Hepatocyte (in vitro differentiated cells): Measurements from ENCODE around the gene DOCK4. TPM values are rescaled to one million over a fixed set of nuclear protein-coding genes. Genes with fewer than 3 reads are reported as not detected.
A peak's percentile ranks its signal among the peaks of the same experiment; 100 is the strongest.

Experiments
- DNase-seq: peaks from one replicate; pipeline ENCODE4 v3.0.0-alpha.2; 2016; ENCODE audit warnings: low spot score
- H2AFZ ChIP-seq: fragments of 200-600 bp; sonication (generic); 2 replicates; pipeline ENCODE4 v1.6.0; 2016; ENCODE audit warnings: antibody characterized with exemption, mild to moderate bottlenecking
- H3K27ac ChIP-seq: fragments of 200-600 bp; sonication (generic); 2 replicates; pipeline ENCODE4 v1.5.1; 2016; ENCODE audit warnings: mild to moderate bottlenecking
- H3K27me3 ChIP-seq: fragments of 200-600 bp; sonication (generic); 2 replicates; pipeline ENCODE4 v1.6.1; 2016
- H3K36me3 ChIP-seq: fragments of 200-600 bp; sonication (generic); replicated peaks from 2 replicates; pipeline ENCODE4 v1.5.1; 2016; ENCODE audit warnings: low read depth; ENCODE audit not compliant: insufficient read depth
- H3K4me1 ChIP-seq: fragments of 200-600 bp; sonication (generic); 2 replicates; pipeline ENCODE4 v1.5.1; 2016; ENCODE audit warnings: mild to moderate bottlenecking, moderate library complexity; ENCODE audit not compliant: insufficient read depth
- H3K4me2 ChIP-seq: fragments of 200-600 bp; sonication (generic); 2 replicates; pipeline ENCODE4 v1.6.0; 2016
- H3K4me3 ChIP-seq: fragments of 200-600 bp; sonication (generic); 2 replicates; pipeline ENCODE4 v1.5.1; 2016; ENCODE audit warnings: mild to moderate bottlenecking
- H3K79me2 ChIP-seq: fragments of 200-600 bp; sonication (generic); 2 replicates; pipeline ENCODE4 v1.6.0; 2017; ENCODE audit warnings: mild to moderate bottlenecking
- H3K9me2 ChIP-seq: fragments of 200-600 bp; sonication (generic); replicated peaks from 2 replicates; pipeline ENCODE4 v1.6.0; 2017; ENCODE audit warnings: mild to moderate bottlenecking; ENCODE audit not compliant: insufficient read depth
- H3K9me3 ChIP-seq: fragments of 200-600 bp; sonication (generic); 2 replicates; pipeline ENCODE4 v1.5.1; 2016; ENCODE audit warnings: low read depth, mild to moderate bottlenecking
- H4K20me1 ChIP-seq: fragments of 200-600 bp; sonication (generic); 2 replicates; pipeline ENCODE4 v1.6.0; 2016; ENCODE audit warnings: mild to moderate bottlenecking; ENCODE audit not compliant: insufficient read depth, poor library complexity, severe bottlenecking
- EZH2 ChIP-seq: fragments of 200-600 bp; sonication (generic); IDR thresholded peaks from 2 replicates; pipeline ENCODE4 v1.6.1; 2016; ENCODE audit warnings: antibody characterized with exemption, mild to moderate bottlenecking, borderline replicate concordance
- EZH2phosphoT487 ChIP-seq: fragments of 200-600 bp; sonication (generic); IDR thresholded peaks from one replicate; pipeline ENCODE4 v1.6.1; 2018; ENCODE audit warnings: antibody characterized with exemption, mild to moderate bottlenecking, low read depth, moderate library complexity; ENCODE audit not compliant: unreplicated experiment, severe bottlenecking
- WGBS: methylation state at CpG from one replicate; pipeline ENCODE4 v1.1.6; 2016; ENCODE audit warnings: low lambda C conversion rate; ENCODE audit errors: missing lambda C conversion rate; 5-methylcytosine and 5-hydroxymethylcytosine counted together
- polyA plus RNA-seq: library from polyadenylated mRNA; unstranded; fragments of >200 nt; fragmentation: Nextera tagmentation; extraction: Ambion mirVana; gene quantifications from 2 replicates; pipeline ENCODE4 v1.2.1, GENCODE V29; 2016
- total RNA-seq: library from RNA; depleted of rRNA; stranded (reverse); fragments of >200 nt; gene quantifications from 2 replicates; pipeline ENCODE4 v1.2.3, GENCODE V29; 2014
- TF ChIP-seq, protein P1 (sequence below): fragments of 200-600 bp; sonication (generic); IDR thresholded peaks from 2 replicates; pipeline ENCODE4 v1.5.1; 2016; ENCODE audit warnings: antibody characterized with exemption, mild to moderate bottlenecking; ENCODE audit not compliant: poor library complexity

Gene DOCK4
- total and polyA plus RNA-seq, 2 experiments from 2014 or later = 4.4 to 22.9 TPM

DNA sequence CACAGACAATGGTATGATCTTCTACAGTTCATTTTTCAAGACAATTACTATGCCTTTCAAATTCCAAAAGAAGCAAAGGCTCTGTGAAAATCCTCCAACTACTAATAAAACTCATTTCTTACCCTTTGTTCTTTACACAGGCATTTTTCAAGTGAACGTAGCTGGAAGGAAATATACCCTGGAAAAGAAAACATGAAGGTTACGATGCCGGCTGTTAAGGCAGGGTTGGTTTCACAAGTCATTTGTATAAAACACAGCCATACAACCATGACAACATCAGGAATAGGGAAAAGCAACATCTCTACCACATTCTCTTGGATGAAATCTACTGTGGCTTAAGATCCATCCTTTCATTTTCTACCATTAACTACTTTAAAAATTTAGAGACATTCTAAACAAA lies 207.9 kb downstream of the DOCK4 start:
- H3K27ac ChIP-seq = peak overlapping the region; percentile 4
- peak overlapping the region; percentile 2 for H2AFZ ChIP-seq
- H3K9me3 ChIP-seq = no peaks in the 10 kb centered on the region
- H3K4me1 ChIP-seq = no peaks in the 10 kb centered on the region
- 32% methylated on average over 3 of the region's 3 CpGs for WGBS
- H3K36me3 ChIP-seq = no peaks in the 10 kb centered on the region
- H4K20me1 ChIP-seq = no peaks in the 10 kb centered on the region
- no peaks in the 10 kb centered on the region for H3K9me2 ChIP-seq
- TF ChIP-seq, protein P1, sequence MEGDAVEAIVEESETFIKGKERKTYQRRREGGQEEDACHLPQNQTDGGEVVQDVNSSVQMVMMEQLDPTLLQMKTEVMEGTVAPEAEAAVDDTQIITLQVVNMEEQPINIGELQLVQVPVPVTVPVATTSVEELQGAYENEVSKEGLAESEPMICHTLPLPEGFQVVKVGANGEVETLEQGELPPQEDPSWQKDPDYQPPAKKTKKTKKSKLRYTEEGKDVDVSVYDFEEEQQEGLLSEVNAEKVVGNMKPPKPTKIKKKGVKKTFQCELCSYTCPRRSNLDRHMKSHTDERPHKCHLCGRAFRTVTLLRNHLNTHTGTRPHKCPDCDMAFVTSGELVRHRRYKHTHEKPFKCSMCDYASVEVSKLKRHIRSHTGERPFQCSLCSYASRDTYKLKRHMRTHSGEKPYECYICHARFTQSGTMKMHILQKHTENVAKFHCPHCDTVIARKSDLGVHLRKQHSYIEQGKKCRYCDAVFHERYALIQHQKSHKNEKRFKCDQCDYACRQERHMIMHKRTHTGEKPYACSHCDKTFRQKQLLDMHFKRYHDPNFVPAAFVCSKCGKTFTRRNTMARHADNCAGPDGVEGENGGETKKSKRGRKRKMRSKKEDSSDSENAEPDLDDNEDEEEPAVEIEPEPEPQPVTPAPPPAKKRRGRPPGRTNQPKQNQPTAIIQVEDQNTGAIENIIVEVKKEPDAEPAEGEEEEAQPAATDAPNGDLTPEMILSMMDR = no peak
- DNase-seq = no peak
- no peaks in the 10 kb centered on the region for H3K27me3 ChIP-seq
- peak overlapping the region; percentile 5 for H3K4me2 ChIP-seq
- no peaks in the 10 kb centered on the region for H3K79me2 ChIP-seq
- no peak overlapping the region for H3K4me3 ChIP-seq

DNA sequence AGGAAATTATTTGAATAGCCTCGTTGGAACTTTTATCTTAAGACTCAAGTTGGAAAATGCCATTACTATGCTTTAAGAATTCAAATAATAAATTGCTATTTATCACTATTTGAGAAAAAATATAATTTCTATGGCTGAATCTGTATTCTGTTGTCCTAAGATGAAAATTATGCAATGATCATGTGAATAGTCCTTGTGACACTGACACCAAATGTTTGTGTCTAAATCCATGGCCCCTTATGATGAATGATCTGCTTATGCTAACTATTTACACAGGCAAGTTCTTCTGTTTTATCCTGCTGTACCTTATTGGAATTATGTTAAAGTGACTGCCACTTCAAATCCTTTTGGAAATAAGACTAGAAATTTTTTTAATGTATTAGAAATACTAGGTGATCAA lies 208.7 kb downstream of the DOCK4 start:
- H3K4me2 ChIP-seq = no peak overlapping the region
- WGBS = 90% methylated on average over 1 of the region's 1 CpG
- no peak overlapping the region for H2AFZ ChIP-seq
- H3K4me1 ChIP-seq = peaks cover 2% of the 10 kb centered on the region
- H3K27me3 ChIP-seq = no peaks in the 10 kb centered on the region
- H3K9me2 ChIP-seq = no peaks in the 10 kb centered on the region
- H3K4me3 ChIP-seq = no peak overlapping the region
- H4K20me1 ChIP-seq = no peaks in the 10 kb centered on the region
- H3K79me2 ChIP-seq = no peaks in the 10 kb centered on the region
- H3K9me3 ChIP-seq = no peaks in the 10 kb centered on the region
- no peaks in the 10 kb centered on the region for H3K36me3 ChIP-seq
- DNase-seq = no peak
- TF ChIP-seq EZH2phosphoT487 (no peak), EZH2 (no peak)
- TF ChIP-seq, protein P1 = no peak
- peak overlapping the region; percentile 4 for H3K27ac ChIP-seq

DNA sequence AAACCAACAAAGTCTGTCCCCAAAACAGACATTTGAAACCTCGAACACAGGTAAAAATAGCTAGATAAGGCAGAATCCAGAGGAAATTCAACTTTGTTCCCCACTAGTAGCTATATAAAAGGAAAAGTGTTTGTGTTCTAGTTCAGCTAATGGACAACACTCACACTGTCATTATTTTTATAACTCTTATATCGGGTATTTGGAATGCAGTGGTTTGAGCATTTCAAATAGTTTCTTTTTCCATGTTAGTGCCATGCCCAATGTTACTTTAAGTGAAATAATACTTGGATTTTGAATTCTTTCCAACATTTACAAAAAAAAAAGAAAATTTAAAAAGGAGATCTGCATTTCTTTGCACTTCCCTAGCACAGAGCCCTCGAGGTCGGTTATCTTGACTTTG lies 213.6 kb downstream of the DOCK4 start:
- Histone ChIP-seq H3K4me1 (peaks cover 5% of the 10 kb centered on the region), H3K4me2 (no peak overlapping the region)
- WGBS = 62% methylated on average over 4 of the region's 4 CpGs

More for the DNA sequence above, 213.6 kb downstream of the DOCK4 start:
- Histone ChIP-seq H3K9me2 (no peaks in the 10 kb centered on the region), H3K9me3 (no peaks in the 10 kb centered on the region), H3K4me3 (no peak overlapping the region), H3K79me2 (no peaks in the 10 kb centered on the region), H3K27ac (no peak overlapping the region), H2AFZ (no peak overlapping the region), H4K20me1 (no peaks in the 10 kb centered on the region), H3K36me3 (no peaks in the 10 kb centered on the region), H3K27me3 (no peaks in the 10 kb centered on the region)
- no peak for DNase-seq
- TF ChIP-seq, protein P1 = no peak
- TF ChIP-seq EZH2phosphoT487 = no peak
- no peak for TF ChIP-seq EZH2
